ENCODE data around the gene OCA2.

OCA2 gene

GRCh38 chr15:28021281-28022039 is 77.7 kb downstream of the OCA2 start:
- no peak for TF ChIP-seq EZH2 (IDR thresholded peaks at IDR 0.05; ENCODE audit: borderline replicate concordance, low read length)
- TF ChIP-seq, protein P1, sequence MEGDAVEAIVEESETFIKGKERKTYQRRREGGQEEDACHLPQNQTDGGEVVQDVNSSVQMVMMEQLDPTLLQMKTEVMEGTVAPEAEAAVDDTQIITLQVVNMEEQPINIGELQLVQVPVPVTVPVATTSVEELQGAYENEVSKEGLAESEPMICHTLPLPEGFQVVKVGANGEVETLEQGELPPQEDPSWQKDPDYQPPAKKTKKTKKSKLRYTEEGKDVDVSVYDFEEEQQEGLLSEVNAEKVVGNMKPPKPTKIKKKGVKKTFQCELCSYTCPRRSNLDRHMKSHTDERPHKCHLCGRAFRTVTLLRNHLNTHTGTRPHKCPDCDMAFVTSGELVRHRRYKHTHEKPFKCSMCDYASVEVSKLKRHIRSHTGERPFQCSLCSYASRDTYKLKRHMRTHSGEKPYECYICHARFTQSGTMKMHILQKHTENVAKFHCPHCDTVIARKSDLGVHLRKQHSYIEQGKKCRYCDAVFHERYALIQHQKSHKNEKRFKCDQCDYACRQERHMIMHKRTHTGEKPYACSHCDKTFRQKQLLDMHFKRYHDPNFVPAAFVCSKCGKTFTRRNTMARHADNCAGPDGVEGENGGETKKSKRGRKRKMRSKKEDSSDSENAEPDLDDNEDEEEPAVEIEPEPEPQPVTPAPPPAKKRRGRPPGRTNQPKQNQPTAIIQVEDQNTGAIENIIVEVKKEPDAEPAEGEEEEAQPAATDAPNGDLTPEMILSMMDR (IDR thresholded peaks at IDR 0.05; ENCODE audit: low read length) = peak; percentile 51

GRCh38 chr15:28020644-28021043 is 78.5 kb downstream of the OCA2 start:
- H3K79me2 ChIP-seq (ENCODE audit: insufficient read depth, low read length) = no peaks in the 10 kb centered on the region
- H3K36me3 ChIP-seq (ENCODE audit: insufficient read depth, low read length) = no peaks in the 10 kb centered on the region
- no peaks in the 10 kb centered on the region for H3K9me3 ChIP-seq (ENCODE audit: low read length)
- no peak overlapping the region for H2AFZ ChIP-seq (ENCODE audit: low read length)
- H3K4me1 ChIP-seq (ENCODE audit: insufficient read depth, low read length, severe bottlenecking) = peaks cover 4% of the 10 kb centered on the region
- H3F3A ChIP-seq (ENCODE audit: insufficient read depth, low read length) = no peaks in the 10 kb centered on the region
- no peaks in the 10 kb centered on the region for H3K9me2 ChIP-seq (ENCODE audit: low read depth, low read length)
- H3K27me3 ChIP-seq (ENCODE audit: insufficient read depth, low read length) = peaks cover 4% of the 10 kb centered on the region; the same call in 1 of the 2 replicates
- TF ChIP-seq, protein P1 (IDR thresholded peaks at IDR 0.05; ENCODE audit: low read length) = no peak
- TF ChIP-seq EZH2 (IDR thresholded peaks at IDR 0.05; ENCODE audit: borderline replicate concordance, low read length) = no peak
- H4K20me1 ChIP-seq (ENCODE audit: insufficient read depth, low read length) = no peaks in the 10 kb centered on the region
- no peak overlapping the region for H3K27ac ChIP-seq (ENCODE audit: low read depth, low read length, poor library complexity, severe bottlenecking)
- no peak overlapping the region for H3K9ac ChIP-seq (ENCODE audit: low read length)
- no peak overlapping the region for H3K4me2 ChIP-seq (ENCODE audit: low read length)
- H3K4me3 ChIP-seq (ENCODE audit: low read depth, low read length, poor library complexity, severe bottlenecking) = no peak overlapping the region

More at GRCh38 chr15:28021281-28022039, 77.7 kb downstream of the OCA2 start:
- H3K9me3 ChIP-seq (ENCODE audit: low read length) = no peaks in the 10 kb centered on the region
- H3K4me3 ChIP-seq (ENCODE audit: low read depth, low read length, poor library complexity, severe bottlenecking) = no peak overlapping the region
- no peaks in the 10 kb centered on the region for H3K9me2 ChIP-seq (ENCODE audit: low read depth, low read length)
- no peaks in the 10 kb centered on the region for H3K79me2 ChIP-seq (ENCODE audit: insufficient read depth, low read length)
- H3F3A ChIP-seq (ENCODE audit: insufficient read depth, low read length) = no peaks in the 10 kb centered on the region
- H3K9ac ChIP-seq (ENCODE audit: low read length) = no peak overlapping the region
- no peaks in the 10 kb centered on the region for H3K36me3 ChIP-seq (ENCODE audit: insufficient read depth, low read length)
- H2AFZ ChIP-seq (ENCODE audit: low read length) = no peak overlapping the region
- H3K27me3 ChIP-seq (ENCODE audit: insufficient read depth, low read length) = no peaks in the 10 kb centered on the region
- peaks cover 4% of the 10 kb centered on the region for H3K4me1 ChIP-seq (ENCODE audit: insufficient read depth, low read length, severe bottlenecking)
- H4K20me1 ChIP-seq (ENCODE audit: insufficient read depth, low read length) = no peaks in the 10 kb centered on the region
- no peak overlapping the region for H3K27ac ChIP-seq (ENCODE audit: low read depth, low read length, poor library complexity, severe bottlenecking)
- H3K4me2 ChIP-seq (ENCODE audit: low read length) = no peak overlapping the region

GRCh38 chr15:28019594-28020309 is 79.4 kb downstream of the OCA2 start:
- no peak overlapping the region for H3K4me2 ChIP-seq (ENCODE audit: low read length)
- H3K4me3 ChIP-seq (ENCODE audit: low read depth, low read length, poor library complexity, severe bottlenecking) = no peak overlapping the region
- TF ChIP-seq EZH2 (IDR thresholded peaks at IDR 0.05; ENCODE audit: borderline replicate concordance, low read length) = no peak
- TF ChIP-seq, protein P1 (IDR thresholded peaks at IDR 0.05; ENCODE audit: low read length) = no peak
- H3K27ac ChIP-seq (ENCODE audit: low read depth, low read length, poor library complexity, severe bottlenecking) = no peak overlapping the region
- H3K9ac ChIP-seq (ENCODE audit: low read length) = no peak overlapping the region
- H3K79me2 ChIP-seq (ENCODE audit: insufficient read depth, low read length) = no peaks in the 10 kb centered on the region
- no peaks in the 10 kb centered on the region for H3K9me2 ChIP-seq (ENCODE audit: low read depth, low read length)
- no peak overlapping the region for H2AFZ ChIP-seq (ENCODE audit: low read length)
- H3K9me3 ChIP-seq (ENCODE audit: low read length) = no peaks in the 10 kb centered on the region
- no peaks in the 10 kb centered on the region for H3F3A ChIP-seq (ENCODE audit: insufficient read depth, low read length)
- H3K4me1 ChIP-seq (ENCODE audit: insufficient read depth, low read length, severe bottlenecking) = peaks cover 4% of the 10 kb centered on the region
- H4K20me1 ChIP-seq (ENCODE audit: insufficient read depth, low read length) = no peaks in the 10 kb centered on the region
- peaks cover 4% of the 10 kb centered on the region; the same call in 1 of the 2 replicates for H3K27me3 ChIP-seq (ENCODE audit: insufficient read depth, low read length)
- H3K36me3 ChIP-seq (ENCODE audit: insufficient read depth, low read length) = no peaks in the 10 kb centered on the region
